Sciatic nerve (tissue), 2 donors: ENCODE results near the gene TDRKH. TPM values are rescaled to one million over a fixed set of nuclear protein-coding genes. Genes with fewer than 3 reads are reported as not detected.

Experiments
- ATAC-seq: fragments of 200-7000 bp; cut with Tn5 transposase; one replicate; pipeline ENCODE4 v1.9.1; 2020; ENCODE audit warnings: mild to moderate bottlenecking, moderate library complexity
- DNase-seq: peaks from one replicate; pipeline ENCODE4 v3.0.0-alpha.2; 2020; ENCODE audit warnings: low spot score
- intact Hi-C: fragments of 100-400 bp; cut with DNase I; formaldehyde crosslinking; loops from one replicate; pipeline ENCODE4 v1.14.2; 2022
- total RNA-seq: library from RNA; stranded (reverse); fragmentation: NEBNext Ultra II Directional; extraction: Animal tissue kit (Norgen Biotek cat#: 25700); gene quantifications from one replicate; pipeline ENCODE4 v1.2.1, GENCODE V29; 2021
- donor health status: DM: no; HTN: no; CAD: no.
- donor health status: DM: no; HTN: no; CAD: no.

TDRKH gene
- total RNA-seq, 1 donor from 2014 or later: 13.2 TPM

GRCh38 chr1:151825751-151826660, 35.7 kb upstream of the TDRKH start:
- ATAC-seq (peak; percentile 18), DNase-seq (no peak)
- intact Hi-C loops: no loop called here

GRCh38 chr1:151825204-151825603, 34.9 kb upstream of the TDRKH start:
- ATAC-seq: no peak
- intact Hi-C loops: no loop called here
- no peak for DNase-seq

- ATAC-seq (no peak), DNase-seq (no peak)
- intact Hi-C loops: no loop called here
Observed at GRCh38 chr1:151823175-151823574, 32.9 kb upstream of the TDRKH start.

- ATAC-seq: no peak
- intact Hi-C loops: no loop called here
Observed at GRCh38 chr1:151822404-151822803, 32.1 kb upstream of the TDRKH start.

GRCh38 chr1:151820940-151821339, 30.6 kb upstream of the TDRKH start:
- intact Hi-C loops: no loop called here
- ATAC-seq (no peak), DNase-seq (no peak)

More at GRCh38 chr1:151822404-151822803, 32.1 kb upstream of the TDRKH start:
- no peak for DNase-seq

- DNase-seq (no peak), ATAC-seq (no peak)
- intact Hi-C loops: no loop called here
Observed at GRCh38 chr1:151819976-151820623, 29.8 kb upstream of the TDRKH start.

- no peak for DNase-seq
- ATAC-seq: no peak
- intact Hi-C loops: no loop called here
Observed at GRCh38 chr1:151819227-151819835, 29.0 kb upstream of the TDRKH start.

- intact Hi-C loops: no loop called here
- DNase-seq: no peak
- no peak for ATAC-seq
Observed at GRCh38 chr1:151817353-151817730, 27.0 kb upstream of the TDRKH start.

- intact Hi-C loops: no loop called here
- no peak for DNase-seq
- no peak for ATAC-seq
Observed at GRCh38 chr1:151816548-151817352, 26.4 kb upstream of the TDRKH start.

GRCh38 chr1:151815716-151816327, 25.5 kb upstream of the TDRKH start:
- DNase-seq (no peak), ATAC-seq (no peak)
- intact Hi-C loops: no loop called here

GRCh38 chr1:151814971-151815545, 24.8 kb upstream of the TDRKH start:
- DNase-seq: no peak
- no peak for ATAC-seq
- intact Hi-C loops: no loop called here

GRCh38 chr1:151814426-151814825, 24.1 kb upstream of the TDRKH start:
- ATAC-seq (no peak), DNase-seq (no peak)
- intact Hi-C loops: no loop called here

- no peak for ATAC-seq
- intact Hi-C loops: no loop called here
- no peak for DNase-seq
Observed at GRCh38 chr1:151813271-151813977, 23.1 kb upstream of the TDRKH start.

- intact Hi-C loops: no loop called here
- no peak for ATAC-seq
- no peak for DNase-seq
Observed at GRCh38 chr1:151811181-151811580, 20.9 kb upstream of the TDRKH start.

- intact Hi-C loops: no loop called here
- no peak for DNase-seq
- no peak for ATAC-seq
Observed at GRCh38 chr1:151809985-151810556, 19.8 kb upstream of the TDRKH start.

GRCh38 chr1:151809290-151809984, 19.1 kb upstream of the TDRKH start:
- intact Hi-C loops: no loop called here
- no peak for ATAC-seq
- DNase-seq: no peak

GRCh38 chr1:151807766-151808165, 17.5 kb upstream of the TDRKH start:
- ATAC-seq: no peak
- DNase-seq: peak; percentile 28
- intact Hi-C loops: no loop called here
